WTC11 (cell line): Measurements from ENCODE around the gene FAAP24. TPM values are rescaled to one million over a fixed set of nuclear protein-coding genes. Genes with fewer than 3 reads are reported as not detected.
"Not testable (repeated sequence)": the region's sequence is repeated elsewhere in the genome, so short reads cannot be mapped to it uniquely, and the experiment has no call there.

Experiments used
- ATAC-seq: fragments of 200-7000 bp; cut with Tn5 transposase; 2 replicates; pipeline ENCODE4 v1.10.0; 2021; ENCODE audit warnings: mild to moderate bottlenecking, moderate library complexity
- CTCF ChIA-PET: fragments of 300-600 bp; sonication (Branson Sonifier 250); formaldehyde crosslinking; loops from one replicate; lab custom pipeline; 2021; ENCODE audit warnings: antibody characterized with exemption; lab: Charles Lee
- POLR2A ChIA-PET: fragments of 350-600 bp; sonication (Branson Sonifier 250); formaldehyde crosslinking; loops from one replicate; lab custom pipeline; 2021; ENCODE audit warnings: antibody characterized with exemption; lab: Charles Lee
- DNase-seq: peaks from one replicate; pipeline ENCODE4 v3.0.0; 2021; ENCODE audit warnings: low spot score
- H3K27ac Mint-ChIP-seq: 2 replicates; pipeline ENCODE4 v1.8.0; 2021; ENCODE audit warnings: mixed read lengths
- H3K27me3 Mint-ChIP-seq: 2 replicates; pipeline ENCODE4 v1.8.0; 2021; ENCODE audit warnings: low read depth, mild to moderate bottlenecking, moderate library complexity, mixed read lengths
- H3K36me3 Mint-ChIP-seq: 2 replicates; pipeline ENCODE4 v1.8.0; 2021; ENCODE audit warnings: mixed read lengths
- H3K4me1 Mint-ChIP-seq: 2 replicates; pipeline ENCODE4 v1.8.0; 2022; ENCODE audit warnings: mixed read lengths
- H3K4me3 Mint-ChIP-seq: 2 replicates; pipeline ENCODE4 v1.8.0; 2021; ENCODE audit warnings: mild to moderate bottlenecking, moderate library complexity, mixed read lengths
- H3K9me3 Mint-ChIP-seq: 2 replicates; pipeline ENCODE4 v1.8.0; 2021; ENCODE audit warnings: mixed read lengths
- AR ChIP-seq: fragments of 250-450 bp; sonication (Bioruptor Pico); IDR thresholded peaks from 2 replicates; pipeline ENCODE4 v1.9.0; 2021; ENCODE audit warnings: mild to moderate bottlenecking
- CDX4 ChIP-seq: fragments of 250-450 bp; sonication (Bioruptor Pico); IDR thresholded peaks from 2 replicates; pipeline ENCODE4 v1.9.0; 2021; ENCODE audit warnings: moderate library complexity, mild to moderate bottlenecking, inconsistent platforms, borderline replicate concordance
- E2F1 ChIP-seq: sonication (generic); formaldehyde crosslinking; IDR thresholded peaks from 2 replicates; pipeline ENCODE4 v1.8.0; 2022; ENCODE audit warnings: mild to moderate bottlenecking, missing genetic modification reagents
- FOXJ3 ChIP-seq: sonication (generic); formaldehyde crosslinking; IDR thresholded peaks from 2 replicates; pipeline ENCODE4 v1.9.0; 2021; ENCODE audit warnings: missing genetic modification reagents, mild to moderate bottlenecking, borderline replicate concordance
- GTF2I ChIP-seq: fragments of 250-450 bp; sonication (Bioruptor Pico); conservative IDR thresholded peaks from 2 replicates; pipeline ENCODE4 v1.4.0; 2021; ENCODE audit warnings: mild to moderate bottlenecking
- HMGA2 ChIP-seq: fragments of 250-450 bp; sonication (Bioruptor Pico); IDR thresholded peaks from 2 replicates; pipeline ENCODE4 v1.4.0; 2021; ENCODE audit warnings: mild to moderate bottlenecking, moderate library complexity
- JAZF1 ChIP-seq: fragments of 250-450 bp; sonication (Bioruptor Pico); IDR thresholded peaks from 2 replicates; pipeline ENCODE4 v1.9.0; 2021; ENCODE audit warnings: moderate library complexity, mild to moderate bottlenecking, inconsistent platforms
- NFYB ChIP-seq: sonication (generic); formaldehyde crosslinking; conservative IDR thresholded peaks from 2 replicates; pipeline ENCODE4 v1.8.0; 2022; ENCODE audit warnings: low read depth, missing genetic modification reagents
- PRDM15 ChIP-seq: sonication (generic); formaldehyde crosslinking; IDR thresholded peaks from 2 replicates; pipeline ENCODE4 v1.8.0; 2022; ENCODE audit warnings: missing genetic modification reagents
- TP53 ChIP-seq: sonication (generic); formaldehyde crosslinking; IDR thresholded peaks from 2 replicates; pipeline ENCODE4 v1.8.1; 2023; ENCODE audit warnings: mild to moderate bottlenecking, missing genetic modification reagents
- USF1 ChIP-seq: sonication (generic); formaldehyde crosslinking; IDR thresholded peaks from 2 replicates; pipeline ENCODE4 v1.8.0; 2022; ENCODE audit warnings: mild to moderate bottlenecking, missing genetic modification reagents
- ZMAT4 ChIP-seq: fragments of 250-450 bp; sonication (Bioruptor Pico); IDR thresholded peaks from 2 replicates; pipeline ENCODE4 v1.9.0; 2021; ENCODE audit warnings: mild to moderate bottlenecking
- ZNF121 ChIP-seq: sonication (generic); formaldehyde crosslinking; IDR thresholded peaks from 2 replicates; pipeline ENCODE4 v1.8.0; 2023; ENCODE audit warnings: missing genetic modification reagents
- ZNF232 ChIP-seq: sonication (generic); formaldehyde crosslinking; IDR thresholded peaks from 2 replicates; pipeline ENCODE4 v1.8.0; 2022; ENCODE audit warnings: mild to moderate bottlenecking, missing genetic modification reagents
- ZNF317 ChIP-seq: sonication (generic); formaldehyde crosslinking; IDR thresholded peaks from 2 replicates; pipeline ENCODE4 v1.8.1; 2023; ENCODE audit warnings: low read depth, mild to moderate bottlenecking, moderate library complexity, missing genetic modification reagents, borderline replicate concordance
- ZNF423 ChIP-seq: fragments of 250-450 bp; sonication (Bioruptor Pico); IDR thresholded peaks from 2 replicates; pipeline ENCODE4 v2.1.2; 2022; ENCODE audit warnings: mild to moderate bottlenecking, moderate library complexity
- ZNF671 ChIP-seq: fragments of 250-450 bp; sonication (Bioruptor Pico); IDR thresholded peaks from 2 replicates; pipeline ENCODE4 v1.8.0; 2021; ENCODE audit warnings: mild to moderate bottlenecking
- total RNA-seq: library from RNA; stranded (reverse); gene quantifications from 3 replicates; pipeline ENCODE4 v1.2.3, GENCODE V29; 2021

FAAP24 gene
- total RNA-seq, 1 experiment from 2014 or later: 5.3 TPM

GRCh38 chr19:33022472-33023116 lies 50.6 kb downstream of the FAAP24 start (continued):
- TF ChIP-seq HMGA2 (CRISPR knock-in tag) (no peak), ZNF232 (no peak), ZNF317 (CRISPR knock-in tag) (no peak), USF1 (CRISPR knock-in tag) (peak; percentile 38; the same call in 1 of the 2 replicates), AR (CRISPR knock-in tag) (no peak), ZNF671 (CRISPR knock-in tag) (no peak), CDX4 (CRISPR knock-in tag) (no peak), ZMAT4 (CRISPR knock-in tag) (no peak)

- Mint-ChIP-seq H3K27ac (peak overlapping the region; percentile 70), H3K36me3 (peaks cover 46% of the 10 kb centered on the region), H3K9me3 (peaks cover 10% of the 10 kb centered on the region), H3K27me3 (no peaks in the 10 kb centered on the region), H3K4me1 (peaks cover 29% of the 10 kb centered on the region), H3K4me3 (no peak overlapping the region)
- no peak for DNase-seq
- no peak for ATAC-seq
- TF ChIP-seq ZNF121 (CRISPR knock-in tag) (no peak), FOXJ3 (CRISPR knock-in tag) (no peak), PRDM15 (no peak), ZNF317 (CRISPR knock-in tag) (no peak), ZNF423 (CRISPR knock-in tag) (no peak), JAZF1 (CRISPR knock-in tag) (no peak), TP53 (CRISPR knock-in tag) (no peak), GTF2I (CRISPR knock-in tag) (no peak), NFYB (CRISPR knock-in tag) (no peak), E2F1 (CRISPR knock-in tag) (no peak)
- POLR2A ChIA-PET: no interaction called here
- CTCF ChIA-PET: no interaction called here
Observed at GRCh38 chr19:33024398-33024797, 52.4 kb downstream of the FAAP24 start.

GRCh38 chr19:33025468-33026238 lies 53.6 kb downstream of the FAAP24 start:
- H3K4me1 Mint-ChIP-seq: peaks cover 29% of the 10 kb centered on the region
- H3K27ac Mint-ChIP-seq, DNase-seq, CTCF ChIA-PET, H3K4me3 Mint-ChIP-seq, ATAC-seq, H3K27me3 Mint-ChIP-seq: not testable (repeated sequence)
- POLR2A ChIA-PET: interaction anchor here (0.7 kb wide), 1 partner anchor 117 kb away, joined by 3 read pairs; no protein-coding TSS in a partner anchor
- H3K9me3 Mint-ChIP-seq: peaks cover 23% of the 10 kb centered on the region
- peaks cover 52% of the 10 kb centered on the region for H3K36me3 Mint-ChIP-seq

GRCh38 chr19:33026602-33027001 lies 54.6 kb downstream of the FAAP24 start:
- H3K4me3 Mint-ChIP-seq, ATAC-seq, DNase-seq, CTCF ChIA-PET, H3K27me3 Mint-ChIP-seq: not testable (repeated sequence)
- Mint-ChIP-seq H3K36me3 (peaks cover 58% of the 10 kb centered on the region), H3K9me3 (peaks cover 24% of the 10 kb centered on the region), H3K27ac (peak overlapping the region; percentile 86), H3K4me1 (peaks cover 27% of the 10 kb centered on the region)
- POLR2A ChIA-PET: interaction anchor here (0.7 kb wide), 1 partner anchor 557 kb away, joined by 5 read pairs; no protein-coding TSS in a partner anchor
